ENCODE results near the gene IFT172.

The IFT172 gene

DNA sequence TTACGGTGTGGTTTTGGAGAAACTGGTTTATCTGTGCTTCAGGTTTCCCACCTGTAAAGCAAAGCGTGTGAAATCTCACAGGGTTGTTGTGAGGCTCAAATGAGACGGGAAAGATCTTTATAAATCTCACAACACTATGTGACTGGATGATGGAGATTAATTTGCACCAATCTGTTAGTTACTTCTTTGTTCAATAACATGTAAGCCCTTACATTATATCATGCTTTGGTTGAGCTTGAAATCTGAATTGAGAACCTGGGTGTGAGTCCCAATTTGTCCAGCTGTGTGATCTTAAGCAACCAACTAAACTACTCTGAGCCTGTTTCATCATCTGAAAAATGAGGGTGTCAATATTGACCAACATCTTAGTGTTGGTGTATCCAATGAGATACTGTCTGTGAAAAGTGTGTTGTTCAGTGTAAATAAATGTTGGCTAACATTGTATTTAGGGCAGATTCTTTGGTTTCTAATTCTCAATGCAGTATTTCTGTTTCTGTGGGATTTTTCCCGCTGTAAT lies 6.4 kb upstream of the IFT172 start:
- Histone ChIP-seq H3K27me3 (peaks cover 51% of the 10 kb centered on the region), H3K36me3 (no peaks in the 10 kb centered on the region), H3K9me3 (no peaks in the 10 kb centered on the region), H3K4me3 (ENCODE audit: low read depth, low read length) (no peak overlapping the region), H3K4me1 (no peaks in the 10 kb centered on the region)
- DNase-seq = no peak
- TF ChIP-seq, protein P1, sequence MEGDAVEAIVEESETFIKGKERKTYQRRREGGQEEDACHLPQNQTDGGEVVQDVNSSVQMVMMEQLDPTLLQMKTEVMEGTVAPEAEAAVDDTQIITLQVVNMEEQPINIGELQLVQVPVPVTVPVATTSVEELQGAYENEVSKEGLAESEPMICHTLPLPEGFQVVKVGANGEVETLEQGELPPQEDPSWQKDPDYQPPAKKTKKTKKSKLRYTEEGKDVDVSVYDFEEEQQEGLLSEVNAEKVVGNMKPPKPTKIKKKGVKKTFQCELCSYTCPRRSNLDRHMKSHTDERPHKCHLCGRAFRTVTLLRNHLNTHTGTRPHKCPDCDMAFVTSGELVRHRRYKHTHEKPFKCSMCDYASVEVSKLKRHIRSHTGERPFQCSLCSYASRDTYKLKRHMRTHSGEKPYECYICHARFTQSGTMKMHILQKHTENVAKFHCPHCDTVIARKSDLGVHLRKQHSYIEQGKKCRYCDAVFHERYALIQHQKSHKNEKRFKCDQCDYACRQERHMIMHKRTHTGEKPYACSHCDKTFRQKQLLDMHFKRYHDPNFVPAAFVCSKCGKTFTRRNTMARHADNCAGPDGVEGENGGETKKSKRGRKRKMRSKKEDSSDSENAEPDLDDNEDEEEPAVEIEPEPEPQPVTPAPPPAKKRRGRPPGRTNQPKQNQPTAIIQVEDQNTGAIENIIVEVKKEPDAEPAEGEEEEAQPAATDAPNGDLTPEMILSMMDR (IDR thresholded peaks at IDR 0.05; ENCODE audit: low read depth, low read length) = no peak

DNA sequence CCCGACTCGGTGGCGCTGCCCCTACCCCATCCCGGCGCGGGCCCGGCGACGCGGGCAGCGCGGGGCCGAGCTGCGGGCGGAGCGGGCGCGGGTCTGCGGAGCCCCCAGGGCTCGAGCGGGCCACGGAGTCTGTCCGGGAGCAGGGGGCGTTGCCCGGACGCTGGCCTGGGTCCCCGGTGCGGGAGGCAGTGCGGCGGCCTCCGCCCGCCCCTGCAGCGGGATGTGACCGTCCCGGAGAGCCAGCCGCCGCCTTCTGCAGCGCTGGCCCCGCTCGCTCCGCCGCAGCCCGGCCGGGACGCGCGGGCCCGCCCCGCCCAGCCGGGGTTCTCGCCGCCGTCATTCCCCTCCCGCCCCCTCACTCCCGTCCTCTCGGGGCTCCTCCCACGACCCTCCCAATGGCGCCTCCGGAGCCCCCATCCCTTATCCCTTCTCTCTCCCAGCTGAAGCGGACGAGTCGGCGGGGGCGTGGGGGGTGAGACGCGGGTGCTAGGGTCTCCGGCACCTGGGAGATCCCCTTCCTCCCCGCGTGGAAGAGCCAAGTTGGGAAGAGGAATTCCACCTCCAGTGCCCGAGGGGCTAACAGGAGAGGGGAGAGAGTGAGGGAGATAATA lies 5.5 kb upstream of the IFT172 start, which contains the start of gene FNDC4:
FNDC4 (minus strand) TSS at position 257 of the 611 bp plus-strand sequence. CDS start 521 bp downstream, outside the sequence.
- peaks cover 51% of the 10 kb centered on the region for H3K27me3 ChIP-seq
- H3K4me3 ChIP-seq (ENCODE audit: low read depth, low read length) = peak within 1 kb of the TSS; percentile 66
- DNase-seq = peak; percentile 48
- no peaks in the 10 kb centered on the region for H3K9me3 ChIP-seq
- no peaks in the 10 kb centered on the region for H3K4me1 ChIP-seq
- TF ChIP-seq, protein P1 (IDR thresholded peaks at IDR 0.05; ENCODE audit: low read depth, low read length) = no peak
- H3K36me3 ChIP-seq = no peaks in the 10 kb centered on the region

DNA sequence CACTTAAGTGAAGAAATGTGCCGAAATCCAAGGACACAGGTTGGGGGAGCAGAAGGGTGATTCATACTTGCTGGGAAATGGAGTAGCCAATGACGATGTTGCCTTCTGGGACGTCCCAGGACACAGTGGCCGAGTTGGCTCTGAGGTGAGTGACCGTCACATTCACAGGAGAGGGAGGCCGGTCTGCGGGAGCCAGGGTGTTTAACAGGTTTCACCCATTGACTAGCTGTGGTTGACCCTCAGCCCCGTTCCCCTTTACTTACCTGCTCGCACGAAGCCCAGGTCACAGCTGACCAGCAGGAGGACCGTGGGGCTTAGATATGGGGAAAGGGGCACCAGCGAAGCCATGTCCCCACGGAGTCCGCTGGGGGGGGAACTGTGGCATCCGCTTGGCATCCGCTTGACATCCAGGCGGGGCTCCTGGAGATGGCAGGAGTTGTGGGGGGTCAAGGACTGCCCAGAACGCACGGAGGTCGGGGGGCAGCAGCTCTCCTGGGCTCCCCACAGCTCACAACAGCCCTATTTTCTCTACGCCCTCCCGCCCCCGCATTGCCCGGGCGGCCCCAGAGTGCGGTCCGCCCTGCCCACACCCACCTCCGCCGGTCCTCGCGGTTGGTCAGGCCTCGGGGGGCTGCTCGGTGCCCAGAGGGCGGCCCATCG lies 4.9 kb upstream of the IFT172 start:
- DNase-seq = no peak
- no peaks in the 10 kb centered on the region for H3K36me3 ChIP-seq
- TF ChIP-seq, protein P1 (IDR thresholded peaks at IDR 0.05; ENCODE audit: low read depth, low read length) = no peak
- no peaks in the 10 kb centered on the region for H3K4me1 ChIP-seq
- H3K4me3 ChIP-seq (ENCODE audit: low read depth, low read length) = peak overlapping the region; percentile 66
- H3K27me3 ChIP-seq = peaks cover 51% of the 10 kb centered on the region
- H3K9me3 ChIP-seq = no peaks in the 10 kb centered on the region

- H3K36me3 ChIP-seq = no peaks in the 10 kb centered on the region
- peaks cover 48% of the 10 kb centered on the region for H3K27me3 ChIP-seq
- TF ChIP-seq, protein P1 (IDR thresholded peaks at IDR 0.05; ENCODE audit: low read depth, low read length) = no peak
- H3K4me1 ChIP-seq = no peaks in the 10 kb centered on the region
- no peak overlapping the region for H3K4me3 ChIP-seq (ENCODE audit: low read depth, low read length)
- H3K9me3 ChIP-seq = no peaks in the 10 kb centered on the region
- no peak for DNase-seq
These were observed 4.4 kb upstream of the IFT172 start for GRCh38 chr2:27493948-27494283.

GRCh38 chr2:27492557-27492956 lies 3.0 kb upstream of the IFT172 start:
- no peak for DNase-seq
- Histone ChIP-seq H3K9me3 (no peaks in the 10 kb centered on the region), H3K36me3 (no peaks in the 10 kb centered on the region), H3K4me3 (ENCODE audit: low read depth, low read length) (no peak overlapping the region), H3K4me1 (no peaks in the 10 kb centered on the region), H3K27me3 (peaks cover 36% of the 10 kb centered on the region)
- TF ChIP-seq, protein P1 (IDR thresholded peaks at IDR 0.05; ENCODE audit: low read depth, low read length) = no peak

- H3K4me3 ChIP-seq (ENCODE audit: low read depth, low read length) = peak overlapping the region; percentile 96
- TF ChIP-seq, protein P1 (IDR thresholded peaks at IDR 0.05; ENCODE audit: low read depth, low read length) = no peak
- DNase-seq = no peak
- no peaks in the 10 kb centered on the region for H3K4me1 ChIP-seq
- peaks cover 2% of the 10 kb centered on the region for H3K27me3 ChIP-seq
- no peaks in the 10 kb centered on the region for H3K9me3 ChIP-seq
- H3K36me3 ChIP-seq = no peaks in the 10 kb centered on the region; the same call in 1 of the 2 replicates
These were observed 435 bp downstream of the IFT172 start for GRCh38 chr2:27489118-27489497.

Measured in BE2C (cell line).